HEK293 (cell line): ENCODE data around the gene KLHL6.

Experiments used
- BCL6B ChIP-seq: fragments of 450-650 bp; formaldehyde crosslinking; IDR thresholded peaks from 2 replicates; pipeline ENCODE4 v1.5.1; 2017; ENCODE audit warnings: missing biosample characterization, missing genetic modification characterization
- CTCF ChIP-seq: fragments of 450-650 bp; formaldehyde crosslinking; IDR thresholded peaks from 2 replicates; pipeline ENCODE4 v1.5.1; 2016; ENCODE audit warnings: missing biosample characterization, missing genetic modification characterization
- KLF7 ChIP-seq: fragments of 450-650 bp; formaldehyde crosslinking; IDR thresholded peaks from 2 replicates; pipeline ENCODE4 v1.5.1; 2016; ENCODE audit warnings: missing biosample characterization, missing genetic modification characterization, borderline replicate concordance
- TRIM28 ChIP-seq: IDR thresholded peaks from 2 replicates; pipeline ENCODE4 v1.6.1; 2011; ENCODE audit warnings: low read length, control low read depth, borderline replicate concordance
- ZNF280D ChIP-seq: fragments of 450-650 bp; formaldehyde crosslinking; IDR thresholded peaks from 2 replicates; pipeline ENCODE4 v1.5.1; 2016; ENCODE audit warnings: missing biosample characterization, missing genetic modification characterization
- ZNF302 ChIP-seq: fragments of 450-650 bp; formaldehyde crosslinking; IDR thresholded peaks from 2 replicates; pipeline ENCODE4 v1.5.1; 2016; ENCODE audit warnings: missing biosample characterization, missing genetic modification characterization, low read depth
- ZSCAN4 ChIP-seq: fragments of 450-650 bp; formaldehyde crosslinking; IDR thresholded peaks from 2 replicates; pipeline ENCODE4 v1.5.1; 2017; ENCODE audit warnings: missing biosample characterization, missing genetic modification characterization

- TF ChIP-seq CTCF (tag by site-specific recombination): no peak
- no peak for TF ChIP-seq ZNF302 (tag by site-specific recombination)
- no peak for TF ChIP-seq BCL6B (tag by site-specific recombination)
- TF ChIP-seq TRIM28: no peak
- TF ChIP-seq ZSCAN4: no peak
- TF ChIP-seq ZNF280D: no peak
- TF ChIP-seq KLF7 (tag by site-specific recombination): no peak
These were observed 21.1 kb upstream of the KLHL6 start for GRCh38 chr3:183576487-183577107.
